Measurements from ENCODE around the gene EML4.
A peak's percentile ranks its signal among the peaks of the same experiment; 100 is the strongest.

EML4 gene

DNA sequence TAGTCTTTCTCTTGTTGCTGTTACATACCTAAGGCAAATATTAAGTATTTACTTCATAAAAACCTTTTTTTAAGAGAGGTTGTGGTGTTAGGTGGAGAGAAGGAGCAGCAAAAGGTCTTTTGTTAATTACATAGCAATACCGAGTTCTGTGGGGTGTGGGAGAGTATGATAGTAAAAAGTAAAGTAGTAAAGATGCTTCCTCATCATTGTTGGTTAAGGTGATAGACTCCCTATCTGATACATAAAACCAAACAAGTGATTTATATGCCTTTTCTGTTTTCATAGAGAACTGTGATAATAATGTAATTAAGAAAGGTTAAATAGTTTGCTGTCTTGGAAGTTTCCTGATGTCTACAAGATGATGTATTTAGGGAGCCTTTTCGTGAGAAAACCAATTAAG, 75.4 kb downstream of the EML4 start:
- TF ChIP-seq, protein P1, sequence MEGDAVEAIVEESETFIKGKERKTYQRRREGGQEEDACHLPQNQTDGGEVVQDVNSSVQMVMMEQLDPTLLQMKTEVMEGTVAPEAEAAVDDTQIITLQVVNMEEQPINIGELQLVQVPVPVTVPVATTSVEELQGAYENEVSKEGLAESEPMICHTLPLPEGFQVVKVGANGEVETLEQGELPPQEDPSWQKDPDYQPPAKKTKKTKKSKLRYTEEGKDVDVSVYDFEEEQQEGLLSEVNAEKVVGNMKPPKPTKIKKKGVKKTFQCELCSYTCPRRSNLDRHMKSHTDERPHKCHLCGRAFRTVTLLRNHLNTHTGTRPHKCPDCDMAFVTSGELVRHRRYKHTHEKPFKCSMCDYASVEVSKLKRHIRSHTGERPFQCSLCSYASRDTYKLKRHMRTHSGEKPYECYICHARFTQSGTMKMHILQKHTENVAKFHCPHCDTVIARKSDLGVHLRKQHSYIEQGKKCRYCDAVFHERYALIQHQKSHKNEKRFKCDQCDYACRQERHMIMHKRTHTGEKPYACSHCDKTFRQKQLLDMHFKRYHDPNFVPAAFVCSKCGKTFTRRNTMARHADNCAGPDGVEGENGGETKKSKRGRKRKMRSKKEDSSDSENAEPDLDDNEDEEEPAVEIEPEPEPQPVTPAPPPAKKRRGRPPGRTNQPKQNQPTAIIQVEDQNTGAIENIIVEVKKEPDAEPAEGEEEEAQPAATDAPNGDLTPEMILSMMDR (conservative IDR thresholded peaks at IDR 0.05; ENCODE audit: control insufficient read depth, insufficient read depth, low read depth, low read length): no peak
- no peak for DNase-seq (ENCODE audit: low read depth)
- no peak overlapping the region for H3K4me3 ChIP-seq (ENCODE audit: control insufficient read depth, low read depth, low read length)

DNA sequence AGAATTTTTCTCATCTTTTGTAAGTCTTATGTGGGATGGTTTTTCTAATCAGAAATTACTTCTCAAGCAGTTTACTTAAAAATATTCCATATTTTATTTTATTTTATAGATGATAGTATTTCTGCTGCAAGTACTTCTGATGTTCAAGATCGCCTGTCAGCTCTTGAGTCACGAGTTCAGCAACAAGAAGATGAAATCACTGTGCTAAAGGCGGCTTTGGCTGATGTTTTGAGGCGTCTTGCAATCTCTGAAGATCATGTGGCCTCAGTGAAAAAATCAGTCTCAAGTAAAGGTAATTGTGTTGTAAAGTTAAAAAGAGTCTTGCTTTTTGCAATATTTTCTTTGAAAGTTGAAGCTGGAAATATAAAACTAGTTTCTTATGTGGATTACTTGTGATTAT, 76.2 kb downstream of the EML4 start:
- DNase-seq (ENCODE audit: low read depth): peak; percentile 45
- TF ChIP-seq, protein P1 (conservative IDR thresholded peaks at IDR 0.05; ENCODE audit: control insufficient read depth, insufficient read depth, low read depth, low read length): no peak
- no peak overlapping the region for H3K4me3 ChIP-seq (ENCODE audit: control insufficient read depth, low read depth, low read length)

DNA sequence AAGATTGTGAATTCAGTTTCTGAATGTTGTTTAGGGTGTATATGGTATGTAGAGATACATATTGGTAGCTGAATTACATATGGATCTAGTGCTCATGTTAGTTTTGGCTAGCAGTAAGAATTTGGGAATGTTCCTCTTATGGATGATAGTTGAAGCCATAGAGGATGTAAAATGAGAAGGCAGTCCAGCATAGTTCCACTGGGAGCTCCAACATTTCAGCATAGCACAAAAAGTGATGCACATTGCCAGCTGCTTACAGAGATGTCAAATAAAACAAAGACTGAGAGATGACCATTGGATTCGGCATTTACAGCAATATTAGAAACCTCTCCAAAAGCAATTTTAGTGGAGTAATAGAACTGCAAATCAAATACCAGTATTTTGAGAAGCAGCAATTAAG, 77.4 kb downstream of the EML4 start:
- no peak overlapping the region for H3K4me3 ChIP-seq (ENCODE audit: control insufficient read depth, low read depth, low read length)
- TF ChIP-seq, protein P1 (conservative IDR thresholded peaks at IDR 0.05; ENCODE audit: control insufficient read depth, insufficient read depth, low read depth, low read length): no peak
- no peak for DNase-seq (ENCODE audit: low read depth)

DNA sequence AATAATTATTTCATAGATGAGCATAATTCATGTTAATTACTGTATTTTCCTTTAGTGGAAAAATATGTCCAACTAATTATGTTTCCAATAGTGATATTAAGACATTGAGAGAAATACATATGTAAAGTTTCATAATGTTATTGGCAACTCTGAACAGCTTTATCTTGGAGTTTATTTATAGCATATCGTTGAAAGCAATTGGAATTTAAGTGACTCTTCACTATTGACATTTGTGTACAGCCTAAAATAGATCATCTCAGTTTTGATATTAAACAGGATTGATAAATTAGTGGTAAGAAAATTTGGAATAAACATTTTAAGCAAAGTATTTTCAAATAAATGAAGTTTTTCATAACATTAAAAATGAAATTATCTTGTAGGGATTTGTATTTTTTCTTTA, 79.7 kb downstream of the EML4 start:
- H3K4me3 ChIP-seq (ENCODE audit: control insufficient read depth, low read depth, low read length): no peak overlapping the region
- TF ChIP-seq, protein P1 (conservative IDR thresholded peaks at IDR 0.05; ENCODE audit: control insufficient read depth, insufficient read depth, low read depth, low read length): no peak
- DNase-seq (ENCODE audit: low read depth): no peak

DNA sequence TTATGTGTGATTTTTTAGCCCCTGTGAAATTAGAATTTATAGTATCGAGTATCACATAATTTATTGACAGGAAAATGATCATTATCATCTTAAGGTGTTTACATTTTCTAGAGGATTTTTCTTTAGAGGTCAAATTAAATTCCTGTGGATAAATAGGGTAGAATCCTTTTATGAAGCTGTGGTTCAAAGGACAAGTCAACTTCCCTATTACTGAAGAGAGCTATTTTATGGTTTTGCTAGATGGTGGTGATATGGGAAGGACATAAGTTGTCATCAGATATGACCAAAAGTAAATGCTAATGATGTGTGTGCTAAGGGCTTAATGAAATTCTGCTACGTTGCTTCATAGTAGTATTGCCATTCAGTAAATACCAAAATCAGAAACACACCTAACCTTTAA, 80.1 kb downstream of the EML4 start:
- TF ChIP-seq, protein P1 (conservative IDR thresholded peaks at IDR 0.05; ENCODE audit: control insufficient read depth, insufficient read depth, low read depth, low read length): no peak
- no peak overlapping the region for H3K4me3 ChIP-seq (ENCODE audit: control insufficient read depth, low read depth, low read length)
- no peak for DNase-seq (ENCODE audit: low read depth)

DNA sequence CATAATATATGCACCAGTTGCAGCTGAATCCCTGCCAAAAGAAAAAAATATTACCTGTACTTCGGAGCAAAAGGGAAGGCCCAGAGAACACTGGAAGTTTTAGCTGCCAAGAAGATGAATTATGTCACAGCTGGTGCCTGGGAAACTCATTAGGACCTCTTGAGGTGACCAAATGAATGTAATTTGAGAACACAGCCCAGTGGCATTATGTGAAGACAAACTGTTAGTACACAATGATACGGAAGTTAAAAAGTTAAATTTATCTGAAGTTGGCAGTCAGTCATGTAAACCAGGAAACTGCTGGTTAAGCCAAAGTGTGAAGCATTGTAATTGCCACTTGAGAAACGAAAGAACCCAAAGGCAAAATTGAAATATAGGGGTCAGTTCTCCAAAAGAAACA, 80.7 kb downstream of the EML4 start:
- DNase-seq (ENCODE audit: low read depth): no peak
- TF ChIP-seq, protein P1 (conservative IDR thresholded peaks at IDR 0.05; ENCODE audit: control insufficient read depth, insufficient read depth, low read depth, low read length): no peak

DNA sequence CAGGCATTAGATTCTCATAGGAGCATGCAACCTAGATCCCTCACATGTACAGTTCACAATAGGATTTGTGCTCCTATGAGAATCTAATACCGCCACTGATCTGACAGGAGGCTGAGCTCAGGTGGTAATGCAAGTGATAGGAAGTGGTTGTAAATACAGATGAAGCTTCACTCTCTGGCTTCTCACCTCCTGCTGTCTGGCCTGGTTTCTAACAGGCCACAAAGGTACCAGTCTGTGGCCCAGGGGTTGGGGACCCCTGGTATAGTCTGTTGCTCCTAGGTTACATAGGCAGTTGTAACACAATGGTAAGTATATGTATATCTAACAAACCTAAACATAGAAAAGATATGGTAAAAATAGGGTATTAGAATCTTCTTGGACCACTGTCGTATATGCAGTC, 81.8 kb downstream of the EML4 start:
- H3K4me3 ChIP-seq (ENCODE audit: control insufficient read depth, low read depth, low read length): no peak overlapping the region
- TF ChIP-seq, protein P1 (conservative IDR thresholded peaks at IDR 0.05; ENCODE audit: control insufficient read depth, insufficient read depth, low read depth, low read length): no peak
- DNase-seq (ENCODE audit: low read depth): no peak

More for the DNA sequence above, 80.7 kb downstream of the EML4 start:
- H3K4me3 ChIP-seq (ENCODE audit: control insufficient read depth, low read depth, low read length): no peak overlapping the region

Measured in fibroblast of mammary gland (primary cell).